ENCODE results near the gene STING1.
A peak's percentile ranks its signal among the peaks of the same experiment; 100 is the strongest.

Gene STING1

GRCh38 chr5:139439013-139439903 lies 43.3 kb downstream of the STING1 start, which contains the start of gene DNAJC18:
Gene DNAJC18 (minus strand): TSS chr5:139439525. CDS start chr5:139439445, 80 bp downstream.
- DNase-seq (ENCODE audit: low read depth), result peak; percentile 84

GRCh38 chr5:139438707-139439012 lies 43.9 kb downstream of the STING1 start:
- no peak for DNase-seq (ENCODE audit: low read depth)

GRCh38 chr5:139435676-139436075 lies 46.9 kb downstream of the STING1 start:
- DNase-seq (ENCODE audit: low read depth), result no peak

GRCh38 chr5:139431706-139432105 lies 50.9 kb downstream of the STING1 start:
- no peak for DNase-seq (ENCODE audit: low read depth)

GRCh38 chr5:139430015-139430414 lies 52.5 kb downstream of the STING1 start:
- no peak for DNase-seq (ENCODE audit: low read depth)

GRCh38 chr5:139426203-139426885 lies 56.2 kb downstream of the STING1 start:
- no peak for DNase-seq (ENCODE audit: low read depth)

Data from activated gamma-delta T cell treated with anti-CD3 and anti-CD28 coated beads, Interleukin-2, amount 50 U/mL, for 16 hours (primary cell).